ENCODE results near the gene ABCF1. TPM values are rescaled to one million over a fixed set of nuclear protein-coding genes. Genes with fewer than 3 reads are reported as not detected.
A peak's percentile ranks its signal among the peaks of the same experiment; 100 is the strongest.

ABCF1 gene
- total and polyA plus RNA-seq, 2 of the 8 experiments (the other 6 are each of a cell fraction or from before 2014, with no cell fraction given): 48.8 to 123 TPM

- peak; percentile 99 for TF ChIP-seq PHF8 (conservative IDR thresholded peaks at IDR 0.05; ENCODE audit: low read depth, low read length)
- TF ChIP-seq EGR1 (IDR thresholded peaks at IDR 0.05; ENCODE audit: borderline replicate concordance, low read depth, low read length): peak; percentile 60; the same call in 1 of the 2 replicates
- no peak for TF ChIP-seq EP300 (IDR thresholded peaks at IDR 0.05; ENCODE audit: borderline replicate concordance in 1 of 2, low read depth in 2 of 2, low read length in 2 of 2)
- TF ChIP-seq CREB1 (IDR thresholded peaks at IDR 0.05): peak; percentile 96
- peak; percentile 68 for TF ChIP-seq TAF7 (optimal IDR thresholded peaks at IDR 0.05; ENCODE audit: borderline replicate concordance, low read depth, low read length)
- TF ChIP-seq ATF3 (IDR thresholded peaks at IDR 0.05; ENCODE audit: insufficient read depth, low read depth, low read length): 0 out of 2 replicates have a peak, but pooled peaks have one; percentile 4
- TF ChIP-seq SUZ12 (IDR thresholded peaks at IDR 0.05; ENCODE audit: low read length): no peak
- TF ChIP-seq CHD2 (IDR thresholded peaks at IDR 0.05; ENCODE audit: low read length): peak; percentile 56
- TF ChIP-seq NRF1 (IDR thresholded peaks at IDR 0.05; ENCODE audit: low read depth, low read length): peak; percentile 61
- 0 out of 2 replicates have a peak, but pooled peaks have one; percentile 85 for TF ChIP-seq SP4 (IDR thresholded peaks at IDR 0.05; ENCODE audit: low read length)
- TF ChIP-seq POLR2AphosphoS5 (IDR thresholded peaks at IDR 0.05; ENCODE audit: low read depth, low read length): peak; percentile 89
- TF ChIP-seq TAF1 (IDR thresholded peaks at IDR 0.05; ENCODE audit: low read depth, low read length): peak; percentile 84
- 0 out of 2 replicates have a peak, but pooled peaks have one; percentile 19 for TF ChIP-seq KDM5A (IDR thresholded peaks at IDR 0.05; ENCODE audit: low read length)
- 0 out of 2 replicates have a peak, but pooled peaks have one; percentile 1 for TF ChIP-seq TEAD4 (IDR thresholded peaks at IDR 0.05; ENCODE audit: low read depth, low read length)
- no peak for TF ChIP-seq JUND (IDR thresholded peaks at IDR 0.05; ENCODE audit: low read length)
Observed at GRCh38 chr6:30571075-30571761, at the start of gene ABCF1 (continued).
